ENCODE measurements around the gene ADGRB2.

The ADGRB2 gene

GRCh38 chr1:31763671-31764311 lies 349 bp downstream of the ADGRB2 start:
- DNase-seq (no peak), ATAC-seq (no peak)

GRCh38 chr1:31762726-31763670 lies 1.1 kb downstream of the ADGRB2 start:
- ATAC-seq (peak; percentile 33), DNase-seq (peak; percentile 80)

GRCh38 chr1:31762323-31762722 lies 1.8 kb downstream of the ADGRB2 start:
- no peak for DNase-seq
- no peak for ATAC-seq

DNA sequence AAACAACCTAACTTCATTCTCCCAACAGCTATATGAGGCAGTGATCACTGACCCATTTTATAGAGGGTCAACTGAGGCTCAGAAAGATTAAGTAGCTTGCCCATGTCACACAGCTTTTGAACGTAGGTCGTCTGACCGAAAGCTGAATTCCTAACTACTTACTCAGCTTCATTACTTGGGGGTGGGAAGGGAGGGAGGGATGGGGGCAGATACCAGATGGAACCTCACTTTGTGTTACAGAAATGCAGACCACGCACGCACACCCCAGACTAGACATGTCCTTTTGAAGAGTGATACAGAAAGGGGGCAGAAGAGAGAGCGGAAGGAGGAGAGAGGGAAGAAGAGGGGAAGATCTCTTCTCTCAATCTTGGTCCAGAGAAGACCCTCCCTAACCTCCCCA lies 2.3 kb downstream of the ADGRB2 start:
- no peak for DNase-seq
- no peak for ATAC-seq

- ATAC-seq (peak; percentile 16), DNase-seq (peak; percentile 61)
Measured at GRCh38 chr1:31760471-31761470, 3.4 kb downstream of the ADGRB2 start.

DNA sequence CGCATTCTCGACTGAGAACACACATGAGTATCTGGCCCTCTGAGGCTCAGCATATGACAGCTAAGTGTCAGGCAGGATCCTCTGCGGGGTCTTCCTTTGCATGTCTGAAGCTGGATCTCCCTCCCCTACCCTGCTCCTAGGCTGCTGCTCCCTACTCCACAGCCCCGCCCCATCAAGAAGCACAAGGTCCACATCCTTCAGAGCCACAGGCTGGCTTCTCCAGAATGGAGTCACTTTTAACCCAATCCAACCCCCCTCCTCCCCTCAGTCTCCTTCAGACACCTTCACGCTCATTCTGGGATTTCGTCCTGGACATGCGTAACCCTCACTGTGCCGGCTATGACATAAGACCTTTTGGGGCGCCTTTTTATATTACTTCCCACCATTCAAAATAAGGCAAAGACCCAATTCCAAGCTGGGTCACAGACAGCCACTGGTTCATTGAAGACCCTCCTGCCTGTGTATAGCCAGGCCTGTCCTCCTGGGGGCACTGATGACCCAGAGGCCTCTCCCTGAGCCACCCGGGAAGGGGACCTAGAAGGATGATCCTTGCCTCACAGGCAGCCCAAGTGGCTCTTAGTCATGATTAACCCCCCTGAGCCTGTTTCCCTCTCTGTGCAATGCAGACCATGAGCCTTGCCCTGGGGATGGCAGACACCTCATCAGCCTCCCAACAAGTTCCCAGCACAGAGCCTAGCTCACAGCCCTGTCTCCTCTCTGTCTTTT lies 4.7 kb downstream of the ADGRB2 start:
- no peak for DNase-seq
- ATAC-seq = no peak

DNA sequence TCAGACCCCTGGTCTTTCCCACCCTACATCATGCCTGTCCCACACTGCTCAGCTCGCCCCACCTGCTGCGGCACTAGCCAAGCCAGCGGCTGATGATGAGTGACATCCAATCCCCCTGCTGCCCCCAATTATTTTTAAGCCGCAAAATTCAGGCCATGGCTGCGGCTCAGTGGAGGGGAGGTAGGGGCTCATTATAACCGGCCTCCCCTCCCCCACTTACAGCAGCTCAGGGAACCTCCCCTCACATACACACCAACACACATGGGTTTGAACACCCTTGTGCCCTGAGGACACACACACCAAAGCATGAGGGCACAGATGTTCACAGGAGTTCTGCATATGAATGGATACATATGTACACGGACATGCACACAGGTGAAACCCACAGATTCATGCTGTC lies 5.3 kb downstream of the ADGRB2 start:
- DNase-seq (no peak), ATAC-seq (no peak)

GRCh38 chr1:31757989-31758388 lies 6.2 kb downstream of the ADGRB2 start:
- no peak for DNase-seq
- ATAC-seq = no peak

- ATAC-seq (no peak), DNase-seq (no peak)
Measured at GRCh38 chr1:31757204-31757679, 6.9 kb downstream of the ADGRB2 start.

- no peak for DNase-seq
- no peak for ATAC-seq
Measured at GRCh38 chr1:31756578-31756977, 7.6 kb downstream of the ADGRB2 start.

- DNase-seq (no peak), ATAC-seq (no peak)
Measured at GRCh38 chr1:31755850-31756492, 8.2 kb downstream of the ADGRB2 start.

DNA sequence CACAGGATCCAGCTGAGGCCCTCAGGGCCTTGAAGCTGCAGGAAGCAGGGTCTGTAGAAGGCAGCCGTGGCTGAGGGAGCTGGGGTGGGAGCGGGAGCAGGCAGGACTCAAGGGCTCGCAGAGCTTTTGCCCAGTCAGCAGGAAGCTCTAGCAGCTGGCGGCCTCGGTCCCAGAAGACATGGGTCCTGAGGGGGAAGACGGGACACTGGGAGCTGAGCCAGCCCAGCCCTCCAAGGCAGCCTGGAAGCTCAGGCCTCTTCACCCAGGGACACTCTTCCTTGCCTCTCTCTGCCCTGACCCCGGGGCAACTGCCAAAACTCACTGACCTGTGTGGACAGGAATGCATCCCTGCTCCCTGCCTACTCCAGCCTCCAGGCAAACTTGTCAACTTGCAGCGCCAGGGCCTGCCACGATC lies 8.9 kb downstream of the ADGRB2 start:
- DNase-seq = no peak
- no peak for ATAC-seq

DNA sequence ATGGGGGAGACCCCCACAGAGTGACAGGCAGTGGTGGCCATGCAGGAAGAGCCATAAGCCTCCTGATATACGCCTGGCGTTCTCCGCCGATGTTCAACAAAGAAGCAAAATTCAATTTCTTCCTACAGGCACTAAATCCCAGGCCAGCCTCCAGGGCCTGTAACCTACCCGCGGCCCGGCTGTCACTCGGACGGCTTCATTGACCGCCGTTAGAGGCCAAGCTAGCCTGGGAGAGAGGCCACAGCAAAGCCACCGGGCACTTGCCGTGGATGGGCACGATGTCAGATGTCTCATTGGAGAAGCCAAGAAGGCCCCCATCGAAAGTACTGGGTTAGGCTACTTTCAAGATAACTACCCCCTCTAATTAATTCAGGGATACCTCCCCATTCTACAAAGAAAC lies 9.7 kb downstream of the ADGRB2 start:
- no peak for ATAC-seq
- no peak for DNase-seq

GRCh38 chr1:31753707-31754349 lies 10.3 kb downstream of the ADGRB2 start:
- no peak for DNase-seq
- ATAC-seq = no peak

DNA sequence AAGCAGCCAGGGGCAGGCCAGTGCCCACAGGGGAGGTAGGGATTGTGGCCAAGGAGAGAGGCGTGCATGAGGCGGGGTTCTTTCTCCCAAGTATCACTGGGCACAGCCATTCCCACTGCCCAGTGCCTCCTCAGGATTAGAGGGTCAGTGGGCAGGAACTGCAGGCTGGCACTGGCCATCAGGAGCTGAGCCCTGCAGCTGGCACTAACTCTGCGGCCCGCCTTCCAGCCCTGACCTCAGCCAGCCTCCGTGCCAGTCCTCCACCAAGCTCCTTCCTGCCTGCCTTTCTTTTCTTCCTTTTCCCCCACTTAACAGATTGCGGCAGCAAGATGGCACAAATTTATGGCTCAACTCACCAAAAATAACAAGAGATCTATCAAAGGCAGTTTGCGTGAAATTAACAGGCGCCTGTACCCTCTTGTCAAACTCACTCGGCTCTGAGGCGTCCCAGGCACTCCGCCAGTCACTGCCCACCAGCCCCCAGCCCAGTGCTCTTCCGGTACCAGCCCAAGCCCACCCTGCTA lies 11.1 kb downstream of the ADGRB2 start:
- no peak for ATAC-seq

GRCh38 chr1:31752258-31752657 lies 11.9 kb downstream of the ADGRB2 start:
- DNase-seq (no peak), ATAC-seq (peak; percentile 26)

More for the DNA sequence above, 11.1 kb downstream of the ADGRB2 start:
- DNase-seq = no peak

- DNase-seq (no peak), ATAC-seq (no peak)
Measured at GRCh38 chr1:31751822-31752241, 12.3 kb downstream of the ADGRB2 start.

DNA sequence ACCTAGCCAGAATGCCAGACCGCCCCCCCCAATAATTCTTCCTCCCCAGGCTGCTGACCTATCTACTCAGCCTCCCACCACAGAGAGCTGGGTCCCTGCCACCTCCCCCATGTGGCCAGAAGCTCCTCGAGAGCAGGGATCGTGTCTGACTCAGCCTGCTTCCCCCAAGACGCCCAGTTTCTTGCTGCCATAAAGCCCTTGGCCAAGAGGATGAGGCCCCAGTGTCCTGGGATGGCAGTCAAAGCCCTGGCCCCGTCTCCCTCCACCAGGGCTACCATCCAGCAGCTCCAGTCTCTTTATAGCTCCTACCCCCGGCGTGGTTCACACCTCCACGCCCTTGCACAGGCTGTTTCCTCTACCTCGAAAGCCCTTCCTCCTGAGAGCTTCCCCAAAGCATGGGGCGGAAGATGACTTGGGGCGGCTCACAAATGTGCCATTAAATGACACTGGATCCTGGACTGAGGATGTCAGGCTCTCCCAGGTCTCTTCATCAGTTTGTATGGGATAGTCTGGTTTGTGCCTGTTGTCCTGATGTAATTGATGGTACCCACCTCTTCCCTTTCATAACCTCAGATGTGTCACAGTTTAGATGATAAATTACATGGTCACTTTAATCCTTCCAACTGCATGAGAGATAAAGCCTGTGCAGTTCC lies 13.2 kb downstream of the ADGRB2 start:
- peak; percentile 32 for DNase-seq
- peak; percentile 48 for ATAC-seq

Measured in stimulated activated naive CD8-positive, alpha-beta T cell treated with anti-CD3 and anti-CD28 coated beads, Interleukin-15, Interleukin-2, amounts not matched to agents 100 U/mL and 50 U/mL, for 24 hours (primary cell).